GM19463 (cell line): Measurements from ENCODE around the gene FASTK.

ENCODE experiments used
- ATAC-seq: cut with Tn5 transposase; IDR thresholded peaks from one replicate; pipeline ENCODE4 v1.9.1; 2021; ENCODE audit warnings: mild to moderate bottlenecking, moderate library complexity; ENCODE audit not compliant: unreplicated experiment

FASTK gene

GRCh38 chr7:151068069-151068773 is 12.4 kb downstream of the FASTK start:
- no peak for ATAC-seq

- no peak for ATAC-seq
Measured at GRCh38 chr7:151066273-151066974, 14.2 kb downstream of the FASTK start.

- ATAC-seq = no peak
Measured at GRCh38 chr7:151065516-151065915, 15.1 kb downstream of the FASTK start.

GRCh38 chr7:151064993-151065392 is 15.6 kb downstream of the FASTK start:
- ATAC-seq = no peak

- ATAC-seq = no peak
Measured at GRCh38 chr7:151064454-151064853, 16.2 kb downstream of the FASTK start.

- ATAC-seq = no peak
Measured at GRCh38 chr7:151063212-151063561, 17.4 kb downstream of the FASTK start.

- ATAC-seq = no peak
Measured at GRCh38 chr7:151062399-151063211, 18.0 kb downstream of the FASTK start.

GRCh38 chr7:151062111-151062398 is 18.6 kb downstream of the FASTK start:
- no peak for ATAC-seq

GRCh38 chr7:151061213-151062110 is 19.1 kb downstream of the FASTK start:
- ATAC-seq = no peak

GRCh38 chr7:151060416-151061212 is 20.0 kb downstream of the FASTK start:
- ATAC-seq = no peak

GRCh38 chr7:151060113-151060415 is 20.5 kb downstream of the FASTK start:
- ATAC-seq = no peak

GRCh38 chr7:151059367-151060112 is 21.1 kb downstream of the FASTK start, which contains the start of gene SLC4A2:
Gene SLC4A2, plus strand, starts transcription at chr7:151059589. Its CDS starts 2,399 bp downstream, at chr7:151061988.
- peak; percentile 27 for ATAC-seq

- ATAC-seq = no peak
Measured at GRCh38 chr7:151058781-151059366, 21.7 kb downstream of the FASTK start.

GRCh38 chr7:151057989-151058780 is 22.4 kb downstream of the FASTK start:
- peak; percentile 84 for ATAC-seq

GRCh38 chr7:151057506-151057988 is 23.1 kb downstream of the FASTK start, which contains the start of gene CDK5:
Gene CDK5, minus strand, starts transcription at chr7:151057897. Its CDS starts 49 bp downstream, at chr7:151057848.
- peak; percentile 10 for ATAC-seq

GRCh38 chr7:151056666-151057505 is 23.7 kb downstream of the FASTK start:
- ATAC-seq = no peak

- no peak for ATAC-seq
Measured at GRCh38 chr7:151056283-151056665, 24.3 kb downstream of the FASTK start.
